Measurements from ENCODE around the gene TBX15.

TBX15 gene

DNA sequence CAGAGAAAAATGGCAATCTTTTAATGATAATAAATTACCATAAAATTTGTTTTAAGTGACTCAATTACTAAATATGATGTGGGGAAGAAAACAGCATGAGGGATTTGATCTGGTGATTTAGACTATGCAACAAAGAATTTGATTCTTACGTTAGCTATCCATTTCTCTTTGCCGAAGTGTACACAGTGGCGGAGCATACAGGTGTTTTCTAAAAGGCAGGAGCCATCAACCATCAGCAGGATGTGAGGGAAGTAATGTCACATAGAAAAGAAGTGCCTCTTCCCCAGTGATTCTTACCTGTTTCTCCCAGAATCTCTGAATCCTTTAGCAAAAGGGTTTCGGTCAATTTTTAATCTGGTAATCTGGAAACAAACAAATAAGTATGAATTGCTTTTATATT, 74.3 kb downstream of the TBX15 start:
- TF ChIP-seq CTCF (IDR thresholded peaks at IDR 0.05; ENCODE audit: low read depth, low read length), result no peak
- no peak overlapping the region for H3K4me3 ChIP-seq (ENCODE audit: low read depth, low read length)

GRCh38 chr1:118912574-118912973, 75.6 kb downstream of the TBX15 start:
- no peak overlapping the region for H3K4me3 ChIP-seq (ENCODE audit: low read depth, low read length)
- TF ChIP-seq CTCF (IDR thresholded peaks at IDR 0.05; ENCODE audit: low read depth, low read length), result no peak

GRCh38 chr1:118911571-118911970, 76.6 kb downstream of the TBX15 start:
- no peak overlapping the region for H3K4me3 ChIP-seq (ENCODE audit: low read depth, low read length)
- no peak for TF ChIP-seq CTCF (IDR thresholded peaks at IDR 0.05; ENCODE audit: low read depth, low read length)

DNA sequence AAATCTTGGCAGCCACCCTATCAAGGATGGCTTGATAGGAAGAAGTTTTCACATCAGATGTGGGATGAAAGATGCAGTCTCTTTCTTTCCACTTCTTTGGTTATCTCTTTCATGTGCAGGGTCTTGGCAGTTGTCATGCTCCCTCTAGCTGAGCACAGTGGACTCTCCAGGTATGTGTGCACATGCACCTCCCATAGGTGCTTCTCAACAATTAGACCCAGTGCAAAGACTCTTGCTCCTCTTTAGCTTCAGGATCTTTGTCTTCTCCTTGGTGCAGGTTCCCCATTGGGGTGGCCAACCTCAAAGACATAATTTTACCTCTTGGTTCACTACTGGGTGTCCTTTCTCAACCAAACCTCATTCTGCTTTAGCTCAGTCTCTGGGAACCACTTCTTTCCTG, 80.7 kb downstream of the TBX15 start:
- no peak for TF ChIP-seq CTCF (IDR thresholded peaks at IDR 0.05; ENCODE audit: low read depth, low read length)

GRCh38 chr1:118905671-118906070, 82.5 kb downstream of the TBX15 start:
- no peak overlapping the region for H3K4me3 ChIP-seq (ENCODE audit: low read depth, low read length)
- no peak for TF ChIP-seq CTCF (IDR thresholded peaks at IDR 0.05; ENCODE audit: low read depth, low read length)

More for the DNA sequence above, 80.7 kb downstream of the TBX15 start:
- H3K4me3 ChIP-seq (ENCODE audit: low read depth, low read length), result no peak overlapping the region

- TF ChIP-seq CTCF (IDR thresholded peaks at IDR 0.05; ENCODE audit: low read depth, low read length), result no peak
- H3K4me3 ChIP-seq (ENCODE audit: low read depth, low read length), result no peak overlapping the region
Observed at GRCh38 chr1:118905196-118905595, 82.9 kb downstream of the TBX15 start.

DNA sequence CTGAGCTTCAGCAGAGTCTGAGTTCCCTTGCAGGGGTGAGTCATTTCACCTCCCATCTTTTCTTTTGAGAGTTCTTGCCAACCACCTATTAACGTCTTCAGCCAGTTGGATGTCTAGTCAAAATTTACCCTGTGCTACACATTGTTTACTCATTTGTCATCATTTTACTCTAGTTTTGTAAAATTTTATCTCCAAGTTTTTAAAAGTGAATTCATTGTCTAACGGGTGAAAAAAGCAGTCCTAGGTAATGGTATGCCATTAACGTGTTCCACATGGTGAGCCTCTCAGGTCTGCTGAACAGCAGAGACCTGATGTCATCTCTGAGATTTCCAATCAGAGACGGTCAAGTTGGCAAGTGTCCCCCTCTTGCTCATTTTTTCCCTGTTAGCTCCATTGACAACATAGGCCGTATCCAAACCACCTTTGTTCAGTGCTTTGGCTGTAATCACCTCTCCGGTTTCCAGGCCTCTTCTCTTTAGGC, 85.4 kb downstream of the TBX15 start:
- TF ChIP-seq CTCF (IDR thresholded peaks at IDR 0.05; ENCODE audit: low read depth, low read length), result no peak
- H3K4me3 ChIP-seq (ENCODE audit: low read depth, low read length), result no peak overlapping the region

All from WI38 (cell line).